HG02938 (cell line): ENCODE results near the gene HOXD12.

Experiments used
- ATAC-seq: cut with Tn5 transposase; IDR thresholded peaks from one replicate; pipeline ENCODE4 v1.9.1; 2021; ENCODE audit warnings: mild to moderate bottlenecking, moderate library complexity; ENCODE audit not compliant: unreplicated experiment

The HOXD12 gene

GRCh38 chr2:176105078-176105729 lies 5.6 kb downstream of the HOXD12 start:
- no peak for ATAC-seq

DNA sequence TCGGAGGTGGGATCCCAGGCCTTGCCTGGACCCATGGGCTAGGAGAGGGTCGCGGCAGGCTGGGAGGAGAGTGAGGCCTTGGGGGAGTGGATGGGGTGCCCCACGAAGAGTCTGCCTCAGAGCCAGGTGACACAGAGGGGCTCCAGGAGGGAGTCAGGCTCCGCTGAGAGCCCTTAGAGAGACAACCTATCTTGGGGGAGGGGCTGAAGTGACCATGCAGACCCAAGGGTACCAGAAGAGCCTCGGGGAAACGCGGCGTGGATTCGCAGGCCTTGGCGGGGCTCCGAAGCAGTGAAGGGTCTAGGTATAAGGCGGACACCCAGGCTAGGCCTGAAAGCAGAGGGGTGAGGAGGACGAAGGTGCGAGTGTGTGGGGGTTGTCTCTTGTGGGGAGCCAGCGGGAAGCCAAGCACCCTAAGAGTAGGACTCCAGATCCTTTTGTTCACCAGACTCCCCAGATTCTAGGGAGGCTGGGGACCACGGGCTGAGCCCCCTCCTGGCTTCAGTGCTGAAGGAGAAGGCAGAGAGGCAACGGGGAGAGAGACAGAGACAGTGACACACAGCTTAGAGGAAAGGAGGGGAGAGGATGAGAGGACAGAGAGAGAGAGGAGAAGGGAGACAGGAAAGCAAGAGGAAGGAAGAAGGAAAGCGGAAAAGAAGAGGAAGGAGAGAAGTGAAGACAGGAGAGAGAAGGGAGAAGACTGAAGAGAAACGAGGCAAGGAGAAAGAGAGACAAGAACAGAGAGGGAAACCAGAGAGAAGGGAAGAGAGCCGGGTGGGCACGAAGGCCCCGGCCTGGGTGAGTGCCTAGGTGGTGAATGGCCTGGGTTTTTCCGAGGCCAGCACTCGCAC lies 6.4 kb downstream of the HOXD12 start:
- ATAC-seq, result no peak

DNA sequence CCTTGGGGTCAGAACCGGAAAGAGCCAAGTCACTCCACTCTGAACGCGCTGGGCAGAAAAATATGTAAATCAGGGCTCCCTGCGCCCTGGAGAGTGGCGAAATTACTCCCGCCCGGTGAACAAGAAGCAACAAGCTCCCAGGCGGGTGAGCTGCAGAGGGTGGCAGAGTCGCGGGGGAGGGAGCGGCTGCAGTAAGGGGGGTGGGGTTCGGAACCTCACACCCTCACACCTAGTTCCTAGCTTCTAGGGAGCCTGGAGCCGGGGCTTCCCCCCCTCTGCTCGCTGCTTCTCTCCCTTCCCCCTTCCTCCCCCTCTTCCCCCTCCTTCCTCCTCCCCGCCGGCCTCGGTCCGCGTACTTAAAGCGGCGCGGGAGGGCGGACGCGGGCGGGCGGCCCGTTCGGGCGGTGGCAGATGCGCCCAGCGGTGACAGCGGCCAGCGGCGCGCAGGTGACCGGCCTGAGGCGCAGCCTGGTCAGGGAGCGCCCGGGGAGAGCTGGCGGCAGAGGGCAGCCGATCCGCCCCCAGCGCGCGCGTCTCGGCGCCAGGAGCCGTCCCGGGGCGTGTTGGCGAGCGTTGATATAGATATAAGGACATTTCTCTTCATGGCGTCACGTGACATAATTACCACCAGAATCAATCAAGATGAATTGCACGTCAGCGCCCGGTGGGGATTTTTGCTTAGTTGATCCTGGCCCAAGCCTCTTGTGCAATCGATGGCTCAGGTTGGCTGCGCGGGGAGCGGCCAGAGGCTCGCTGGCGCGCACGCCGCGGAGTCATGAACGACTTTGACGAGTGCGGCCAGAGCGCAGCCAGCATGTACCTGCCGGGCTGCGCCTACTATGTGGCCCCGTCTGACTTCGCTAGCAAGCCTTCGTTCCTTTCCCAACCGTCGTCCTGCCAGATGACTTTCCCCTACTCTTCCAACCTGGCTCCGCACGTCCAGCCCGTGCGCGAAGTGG lies 7.3 kb downstream of the HOXD12 start, which contains the start of gene HOXD11:
Gene HOXD11 (plus strand): TSS at position 700 of the 959 bp plus-strand sequence. CDS start 76 bp downstream, at position 776.
- no peak for ATAC-seq

DNA sequence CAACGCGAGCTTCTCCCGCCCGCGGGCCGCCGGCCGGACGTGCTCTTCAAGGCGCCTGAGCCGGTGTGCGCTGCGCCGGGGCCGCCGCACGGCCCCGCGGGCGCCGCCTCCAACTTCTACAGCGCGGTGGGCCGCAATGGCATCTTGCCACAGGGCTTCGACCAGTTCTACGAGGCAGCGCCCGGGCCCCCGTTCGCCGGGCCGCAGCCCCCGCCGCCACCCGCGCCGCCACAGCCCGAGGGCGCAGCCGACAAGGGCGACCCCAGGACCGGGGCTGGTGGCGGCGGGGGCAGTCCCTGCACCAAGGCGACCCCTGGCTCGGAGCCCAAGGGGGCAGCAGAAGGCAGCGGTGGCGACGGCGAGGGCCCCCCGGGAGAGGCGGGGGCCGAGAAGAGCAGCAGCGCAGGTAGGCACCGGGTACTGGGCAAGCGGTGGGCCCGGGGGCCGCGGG lies 8.2 kb downstream of the HOXD12 start:
- no peak for ATAC-seq

DNA sequence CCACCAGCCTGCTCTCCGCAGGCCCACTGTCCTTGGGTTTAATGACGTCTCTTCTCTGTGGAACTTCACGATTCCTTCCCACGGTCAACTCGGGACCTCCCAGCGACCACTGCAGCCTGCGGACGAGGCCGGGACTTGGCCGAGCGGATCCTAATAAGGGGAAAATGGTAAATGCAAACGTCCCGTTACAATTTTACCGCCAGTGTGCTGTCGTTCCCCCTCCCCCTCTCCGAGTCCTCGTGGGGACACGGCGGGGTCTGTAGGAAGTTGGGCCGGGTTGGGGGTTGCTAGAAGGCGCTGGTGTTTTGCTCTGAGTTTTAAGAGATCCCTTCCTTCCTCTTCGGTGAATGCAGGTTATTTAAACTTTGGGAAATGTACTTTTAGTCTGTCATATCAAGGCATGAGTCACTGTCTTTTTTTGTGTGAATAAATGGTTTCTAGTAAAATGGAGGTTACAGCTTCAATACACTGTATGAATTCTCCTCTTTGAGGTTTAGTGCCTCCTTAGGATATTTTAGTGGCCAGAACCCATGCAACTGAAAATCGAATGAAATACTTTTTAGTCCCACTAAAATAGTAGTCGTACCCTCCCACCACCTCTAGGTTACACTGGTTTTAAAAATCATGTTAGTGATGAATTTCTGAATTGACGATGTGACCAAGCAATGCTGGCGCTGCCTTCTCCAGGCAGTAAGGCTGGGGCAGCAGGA lies 9.8 kb downstream of the HOXD12 start:
- ATAC-seq, result no peak

- no peak for ATAC-seq
Observed at GRCh38 chr2:176109946-176110345, 10.4 kb downstream of the HOXD12 start.

GRCh38 chr2:176110415-176111308 lies 11.1 kb downstream of the HOXD12 start:
- no peak for ATAC-seq

GRCh38 chr2:176111309-176111663 lies 11.7 kb downstream of the HOXD12 start:
- ATAC-seq, result no peak

DNA sequence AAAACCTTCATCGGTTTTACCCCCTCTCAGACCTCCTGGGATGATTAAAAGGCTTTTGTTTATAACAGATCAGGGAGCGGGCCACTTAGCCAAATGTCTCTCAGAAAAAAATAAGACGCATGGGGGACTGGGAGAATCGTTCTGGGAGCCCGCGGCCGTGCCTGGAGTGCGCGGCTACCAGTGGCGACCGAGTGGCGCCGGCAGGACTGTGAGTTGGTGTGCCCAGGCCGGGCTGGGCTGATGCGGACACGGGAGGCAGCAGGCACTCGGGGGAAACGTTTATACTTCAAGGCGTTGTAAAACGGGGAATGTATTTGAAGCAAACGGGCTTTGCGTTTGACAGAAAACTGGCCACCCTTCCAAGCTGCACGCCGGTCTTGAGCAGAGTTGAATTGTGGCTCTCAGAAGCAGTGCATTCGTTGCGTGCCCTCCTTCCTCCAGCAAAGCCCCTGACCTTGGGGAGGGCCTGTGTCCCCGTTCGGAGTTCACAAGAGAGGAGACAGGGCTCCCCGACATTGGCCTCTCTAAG lies 12.3 kb downstream of the HOXD12 start:
- ATAC-seq, result no peak

GRCh38 chr2:176112375-176113302 lies 13.0 kb downstream of the HOXD12 start:
- no peak for ATAC-seq

GRCh38 chr2:176114120-176114929 lies 14.7 kb downstream of the HOXD12 start:
- no peak for ATAC-seq

GRCh38 chr2:176114930-176115625 lies 15.5 kb downstream of the HOXD12 start:
- ATAC-seq, result no peak

- no peak for ATAC-seq
Observed at GRCh38 chr2:176115883-176116813, 16.6 kb downstream of the HOXD12 start, which contains the start of gene HOXD10. Gene HOXD10, plus strand, starts transcription at chr2:176116778. Its CDS starts 56 bp downstream, at chr2:176116834.

DNA sequence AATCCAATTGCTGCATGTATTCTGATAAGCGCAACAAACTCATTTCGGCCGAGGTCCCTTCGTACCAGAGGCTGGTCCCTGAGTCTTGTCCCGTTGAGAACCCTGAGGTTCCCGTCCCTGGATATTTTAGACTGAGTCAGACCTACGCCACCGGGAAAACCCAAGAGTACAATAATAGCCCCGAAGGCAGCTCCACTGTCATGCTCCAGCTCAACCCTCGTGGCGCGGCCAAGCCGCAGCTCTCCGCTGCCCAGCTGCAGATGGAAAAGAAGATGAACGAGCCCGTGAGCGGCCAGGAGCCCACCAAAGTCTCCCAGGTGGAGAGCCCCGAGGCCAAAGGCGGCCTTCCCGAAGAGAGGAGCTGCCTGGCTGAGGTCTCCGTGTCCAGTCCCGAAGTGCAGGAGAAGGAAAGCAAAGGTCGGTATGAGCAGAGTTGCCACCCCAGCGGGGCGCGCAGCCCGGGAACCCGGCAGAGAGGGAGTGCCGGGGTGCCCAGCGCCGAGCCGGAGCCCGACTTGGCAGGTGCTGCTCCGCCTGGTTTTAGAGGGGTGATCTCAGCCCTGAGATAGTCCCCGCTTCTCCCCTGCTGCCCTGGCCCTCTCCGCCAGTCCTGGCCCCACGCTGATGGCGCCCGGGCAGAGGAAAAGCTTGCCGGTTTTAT lies 17.7 kb downstream of the HOXD12 start:
- no peak for ATAC-seq

GRCh38 chr2:176117823-176118371 lies 18.3 kb downstream of the HOXD12 start:
- ATAC-seq, result no peak
